Gastroesophageal sphincter (tissue), 3 donors: ENCODE measurements around the gene N4BP2L1.

Experiments used
- CTCF ChIP-seq, 4 experiments: fragments of 200-600 bp in 2 of 4; fragments of 450-650 bp in 2 of 4; sonication (generic) in 1 of 4; IDR thresholded peaks; one replicate each; pipeline ENCODE4 v1.5.1; 2017 to 2019; ENCODE audit warnings: antibody characterized with exemption in 4 of 4, mild to moderate bottlenecking in 2 of 4, moderate library complexity in 2 of 4
- POLR2A ChIP-seq, 2 donors: fragments of 450-650 bp; IDR thresholded peaks; one replicate each; pipeline ENCODE4 v1.6.1; 2017; ENCODE audit warnings: antibody characterized with exemption in 2 of 2, mild to moderate bottlenecking in 2 of 2, moderate library complexity in 1 of 2

DNA sequence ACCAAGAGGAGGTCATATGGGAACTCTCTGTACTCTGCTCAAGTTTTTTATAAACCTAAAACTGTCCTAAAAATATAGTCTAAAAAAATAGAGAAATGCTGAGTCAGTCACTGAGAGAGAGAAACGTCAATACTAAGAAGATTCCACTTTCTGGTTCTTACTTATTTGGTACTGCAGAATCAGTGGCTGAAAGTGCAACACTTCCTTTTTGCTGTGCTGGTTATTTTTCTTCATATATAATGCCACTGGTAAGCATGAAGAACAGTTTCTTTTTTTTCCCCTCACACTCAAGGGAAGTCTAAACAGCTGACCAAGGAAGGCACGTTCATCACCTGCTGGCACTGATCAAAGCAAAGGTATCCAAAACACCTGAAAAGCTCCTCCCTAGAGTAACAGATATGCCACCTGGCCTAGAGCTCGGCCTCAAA, 44.3 kb upstream of the N4BP2L1 start:
- TF ChIP-seq POLR2A (IDR thresholded peaks at IDR 0.05) (no peak), CTCF (IDR thresholded peaks at IDR 0.05) (no peak)
